H9 (cell line): Measurements from ENCODE around the gene DPYD. TPM values are rescaled to one million over a fixed set of nuclear protein-coding genes. Genes with fewer than 3 reads are reported as not detected.

Source experiments
- DNase-seq: peaks from one replicate; pipeline ENCODE4 v3.0.0-alpha.2; 2017
- H2AFZ ChIP-seq: one replicate; pipeline ENCODE4 v1.6.1; 2013; ENCODE audit warnings: mild to moderate bottlenecking, low read length, control low read depth, moderate library complexity
- H2AK5ac ChIP-seq: 2 replicates; pipeline ENCODE4 v1.6.1; 2013; ENCODE audit warnings: low read length, control low read depth, mixed read lengths; ENCODE audit not compliant: insufficient read length
- H2BK120ac ChIP-seq: one replicate; pipeline ENCODE4 v1.6.1; 2013; ENCODE audit warnings: low read depth, mild to moderate bottlenecking, low read length, control low read depth, inconsistent platforms; ENCODE audit not compliant: poor library complexity, severe bottlenecking
- H2BK12ac ChIP-seq: 2 replicates; pipeline ENCODE4 v1.6.1; 2013; ENCODE audit warnings: low read length, control low read depth, mixed read lengths, low read depth; ENCODE audit not compliant: insufficient read length
- H2BK15ac ChIP-seq: 2 replicates; pipeline ENCODE4 v1.6.1; 2013; ENCODE audit warnings: low read depth, low read length, control low read depth
- H2BK20ac ChIP-seq: one replicate; pipeline ENCODE4 v1.6.1; 2013; ENCODE audit warnings: low read depth, mild to moderate bottlenecking, low read length, control low read depth, inconsistent platforms; ENCODE audit not compliant: poor library complexity, severe bottlenecking
- H2BK5ac ChIP-seq: 2 replicates; pipeline ENCODE4 v1.6.1; 2013; ENCODE audit warnings: low read length, control low read depth, mixed read lengths; ENCODE audit not compliant: insufficient read length
- H3K14ac ChIP-seq: 2 replicates; pipeline ENCODE4 v1.6.1; 2013; ENCODE audit warnings: low read length, control low read depth; ENCODE audit not compliant: insufficient read depth
- H3K18ac ChIP-seq: 2 replicates; pipeline ENCODE4 v1.6.1; 2013; ENCODE audit warnings: low read depth, mild to moderate bottlenecking, mixed read lengths, low read length, control low read depth; ENCODE audit not compliant: insufficient read length
- H3K23ac ChIP-seq: 2 replicates; pipeline ENCODE4 v1.6.1; 2013; ENCODE audit warnings: low read length, control low read depth, mixed read lengths, low read depth; ENCODE audit not compliant: insufficient read length
- H3K23me2 ChIP-seq: 2 replicates; pipeline ENCODE4 v1.6.1; 2013; ENCODE audit warnings: low read depth, mild to moderate bottlenecking, mixed read lengths, low read length, control low read depth; ENCODE audit not compliant: insufficient read length, poor library complexity, severe bottlenecking
- H3K27ac ChIP-seq: 2 replicates; pipeline ENCODE4 v1.5.1; 2013; ENCODE audit warnings: low read length, control low read depth, mixed read lengths, low read depth; ENCODE audit not compliant: insufficient read length
- H3K27me3 ChIP-seq: 2 replicates; pipeline ENCODE4 v1.6.1; 2013; ENCODE audit warnings: low read length, control low read depth, inconsistent platforms; ENCODE audit not compliant: insufficient read depth
- H3K4ac ChIP-seq: 2 replicates; pipeline ENCODE4 v1.6.1; 2013; ENCODE audit warnings: low read depth, mild to moderate bottlenecking, control low read depth, inconsistent platforms, low read length, moderate library complexity
- H3K4me1 ChIP-seq: 2 replicates; pipeline ENCODE4 v1.6.1; 2013; ENCODE audit warnings: low read length, control low read depth, inconsistent platforms; ENCODE audit not compliant: insufficient read depth
- H3K4me2 ChIP-seq: 2 replicates; pipeline ENCODE4 v1.6.1; 2013; ENCODE audit warnings: low read length, control low read depth, mixed read lengths; ENCODE audit not compliant: insufficient read length, insufficient read depth
- H3K56ac ChIP-seq: 2 replicates; pipeline ENCODE4 v1.6.1; 2013; ENCODE audit warnings: low read depth, mild to moderate bottlenecking, mixed read lengths, low read length, control low read depth; ENCODE audit not compliant: insufficient read length
- H3K79me1 ChIP-seq: 2 replicates; pipeline ENCODE4 v1.6.1; 2013; ENCODE audit warnings: low read depth, mild to moderate bottlenecking, moderate library complexity, low read length, control low read depth, inconsistent platforms; ENCODE audit not compliant: insufficient read depth, poor library complexity, severe bottlenecking
- H3K79me2 ChIP-seq: 2 replicates; pipeline ENCODE4 v1.6.1; 2013; ENCODE audit warnings: low read length, control low read depth, inconsistent platforms; ENCODE audit not compliant: insufficient read depth
- H3K9ac ChIP-seq: 2 replicates; pipeline ENCODE4 v1.6.1; 2013; ENCODE audit warnings: low read length, control low read depth, mixed read lengths; ENCODE audit not compliant: insufficient read length; ENCODE audit errors: extremely low read depth
- H3K9me3 ChIP-seq: one replicate; pipeline ENCODE4 v1.6.1; 2013; ENCODE audit warnings: low read depth, low read length, inconsistent platforms; ENCODE audit not compliant: control insufficient read depth
- H3T11ph ChIP-seq: one replicate; pipeline ENCODE4 v1.6.1; 2013; ENCODE audit warnings: mild to moderate bottlenecking, low read length, control low read depth, inconsistent platforms
- H4K20me1 ChIP-seq: one replicate; pipeline ENCODE4 v1.6.1; 2013; ENCODE audit not compliant: control insufficient read depth, insufficient read length, insufficient read depth
- H4K5ac ChIP-seq: 2 replicates; pipeline ENCODE4 v1.6.1; 2013; ENCODE audit warnings: low read depth, mild to moderate bottlenecking, mixed read lengths, low read length, control low read depth; ENCODE audit not compliant: insufficient read length
- H4K8ac ChIP-seq: replicated peaks from 2 replicates; pipeline ENCODE4 v1.6.1; 2013; ENCODE audit warnings: low read length, control low read depth, mixed read lengths, low read depth; ENCODE audit not compliant: insufficient read length
- H4K91ac ChIP-seq: 2 replicates; pipeline ENCODE4 v1.6.1; 2013; ENCODE audit warnings: low read depth, mild to moderate bottlenecking, moderate library complexity, mixed read lengths, low read length, control low read depth; ENCODE audit not compliant: insufficient read length
- H3K27ac Mint-ChIP-seq, 3 experiments: 2 replicates in 2 of 3; 3 replicates in 1 of 3; pipeline ENCODE4 v1.8.0; 2020 to 2021; ENCODE audit warnings: mixed read lengths in 3 of 3, mild to moderate bottlenecking in 1 of 3, moderate library complexity in 1 of 3
- H3K27me3 Mint-ChIP-seq: 2 replicates; pipeline ENCODE4 v1.8.0; 2021; ENCODE audit warnings: low read depth, mild to moderate bottlenecking, moderate library complexity, mixed read lengths
- H3K36me3 Mint-ChIP-seq, 3 experiments: 2 replicates in 2 of 3; 3 replicates in 1 of 3; pipeline ENCODE4 v1.8.0; 2020 to 2021; ENCODE audit warnings: low read depth in 3 of 3, mixed read lengths in 3 of 3; ENCODE audit not compliant: insufficient read depth in 1 of 3
- H3K4me1 Mint-ChIP-seq, 2 experiments: 2 replicates each; pipeline ENCODE4 v1.8.0; 2020; ENCODE audit warnings: mixed read lengths in 2 of 2
- H3K4me3 Mint-ChIP-seq, 2 experiments: 2 replicates in 1 of 2; 3 replicates in 1 of 2; pipeline ENCODE4 v1.8.0; 2020 to 2021; ENCODE audit warnings: mild to moderate bottlenecking in 2 of 2, mixed read lengths in 2 of 2, moderate library complexity in 1 of 2
- H3K9me3 Mint-ChIP-seq, 2 experiments: 2 replicates in 1 of 2; 3 replicates in 1 of 2; pipeline ENCODE4 v1.8.0; 2020; ENCODE audit warnings: mild to moderate bottlenecking in 2 of 2, mixed read lengths in 2 of 2, moderate library complexity in 1 of 2
- WGBS: extraction: QIAGEN DNeasy Blood & Tissue Kit; methylation state at CpG from one replicate; pipeline ENCODE4 v1.1.7; 2013; ENCODE audit warnings: missing lambda C conversion rate, low lambda C conversion rate, mixed read lengths; ENCODE audit not compliant: insufficient read length; ENCODE audit errors: extremely low coverage; 5-methylcytosine and 5-hydroxymethylcytosine counted together
- total RNA-seq: library from RNA; stranded (reverse); gene quantifications from 2 replicates; pipeline ENCODE4 v1.2.1, GENCODE V29; 2021
- TF ChIP-seq, protein P1 (sequence below): fragments of 200-600 bp; sonication (generic); conservative IDR thresholded peaks from 3 replicates; pipeline ENCODE4 v1.8.0; 2021; ENCODE audit warnings: antibody characterized with exemption, mild to moderate bottlenecking

The DPYD gene
- total RNA-seq, 1 experiment from 2014 or later: 0.37 TPM

DNA sequence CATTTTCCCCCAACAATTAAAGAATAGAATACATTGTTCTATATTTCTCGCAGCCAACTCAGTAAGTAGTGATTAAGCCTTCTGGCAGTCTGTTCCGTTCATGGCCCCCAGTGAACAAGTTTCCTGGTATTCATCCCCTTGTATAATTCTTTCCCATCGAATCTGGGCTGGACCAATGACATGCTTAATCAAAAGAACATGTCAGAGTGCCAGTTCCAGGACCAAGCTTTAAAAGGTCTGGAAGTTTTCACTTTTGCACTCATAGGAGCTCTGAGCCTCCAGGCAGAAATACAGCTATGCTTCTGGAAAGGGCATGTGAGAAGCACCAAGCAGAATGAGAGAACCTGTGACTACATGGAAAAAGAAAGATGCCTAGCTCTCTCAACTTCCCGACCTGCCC is 22.5 kb upstream of the DPYD start:
- Histone ChIP-seq H3K23me2 (no peaks in the 10 kb centered on the region), H2AK5ac (no peak overlapping the region), H4K8ac (no peak overlapping the region), H2BK5ac (no peak overlapping the region), H3K79me2 (no peaks in the 10 kb centered on the region), H3K9ac (no peak overlapping the region), H3K27me3 (no peaks in the 10 kb centered on the region), H3K9me3 (no peaks in the 10 kb centered on the region), H4K20me1 (no peaks in the 10 kb centered on the region), H3K18ac (no peak overlapping the region), H2BK12ac (no peak overlapping the region), H2BK120ac (no peak overlapping the region), H4K91ac (no peak overlapping the region), H2BK15ac (no peak overlapping the region), H3K4ac (no peak overlapping the region), H3K27ac (no peak overlapping the region), H2AFZ (no peak overlapping the region), H3K79me1 (no peaks in the 10 kb centered on the region), H3K56ac (no peak overlapping the region), H3T11ph (no peak overlapping the region), H3K4me1 (no peaks in the 10 kb centered on the region), H3K23ac (no peak overlapping the region), H4K5ac (no peak overlapping the region), H2BK20ac (no peak overlapping the region), H3K14ac (no peak overlapping the region), H3K4me2 (no peak overlapping the region)
- no peaks in the 10 kb centered on the region for H3K36me3 Mint-ChIP-seq
- H3K4me3 Mint-ChIP-seq: no peak overlapping the region
- TF ChIP-seq, protein P1, sequence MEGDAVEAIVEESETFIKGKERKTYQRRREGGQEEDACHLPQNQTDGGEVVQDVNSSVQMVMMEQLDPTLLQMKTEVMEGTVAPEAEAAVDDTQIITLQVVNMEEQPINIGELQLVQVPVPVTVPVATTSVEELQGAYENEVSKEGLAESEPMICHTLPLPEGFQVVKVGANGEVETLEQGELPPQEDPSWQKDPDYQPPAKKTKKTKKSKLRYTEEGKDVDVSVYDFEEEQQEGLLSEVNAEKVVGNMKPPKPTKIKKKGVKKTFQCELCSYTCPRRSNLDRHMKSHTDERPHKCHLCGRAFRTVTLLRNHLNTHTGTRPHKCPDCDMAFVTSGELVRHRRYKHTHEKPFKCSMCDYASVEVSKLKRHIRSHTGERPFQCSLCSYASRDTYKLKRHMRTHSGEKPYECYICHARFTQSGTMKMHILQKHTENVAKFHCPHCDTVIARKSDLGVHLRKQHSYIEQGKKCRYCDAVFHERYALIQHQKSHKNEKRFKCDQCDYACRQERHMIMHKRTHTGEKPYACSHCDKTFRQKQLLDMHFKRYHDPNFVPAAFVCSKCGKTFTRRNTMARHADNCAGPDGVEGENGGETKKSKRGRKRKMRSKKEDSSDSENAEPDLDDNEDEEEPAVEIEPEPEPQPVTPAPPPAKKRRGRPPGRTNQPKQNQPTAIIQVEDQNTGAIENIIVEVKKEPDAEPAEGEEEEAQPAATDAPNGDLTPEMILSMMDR: no peak
- no peaks in the 10 kb centered on the region for H3K4me1 Mint-ChIP-seq
- H3K27ac Mint-ChIP-seq: no peak overlapping the region
- DNase-seq: no peak
- WGBS: no CpG with 5 or more reads among the region's 4 CpGs
- no peaks in the 10 kb centered on the region for H3K9me3 Mint-ChIP-seq
- H3K27me3 Mint-ChIP-seq: no peaks in the 10 kb centered on the region
